GM19328 (cell line): ENCODE measurements around the gene RPL9.
A peak's percentile ranks its signal among the peaks of the same experiment; 100 is the strongest.
"Not testable (repeated sequence)": the region's sequence is repeated elsewhere in the genome, so short reads cannot be mapped to it uniquely, and the experiment has no call there.

Source experiments
- ATAC-seq: cut with Tn5 transposase; IDR thresholded peaks from one replicate; pipeline ENCODE4 v1.9.1; 2021; ENCODE audit warnings: mild to moderate bottlenecking, moderate library complexity; ENCODE audit not compliant: unreplicated experiment

RPL9 gene

DNA sequence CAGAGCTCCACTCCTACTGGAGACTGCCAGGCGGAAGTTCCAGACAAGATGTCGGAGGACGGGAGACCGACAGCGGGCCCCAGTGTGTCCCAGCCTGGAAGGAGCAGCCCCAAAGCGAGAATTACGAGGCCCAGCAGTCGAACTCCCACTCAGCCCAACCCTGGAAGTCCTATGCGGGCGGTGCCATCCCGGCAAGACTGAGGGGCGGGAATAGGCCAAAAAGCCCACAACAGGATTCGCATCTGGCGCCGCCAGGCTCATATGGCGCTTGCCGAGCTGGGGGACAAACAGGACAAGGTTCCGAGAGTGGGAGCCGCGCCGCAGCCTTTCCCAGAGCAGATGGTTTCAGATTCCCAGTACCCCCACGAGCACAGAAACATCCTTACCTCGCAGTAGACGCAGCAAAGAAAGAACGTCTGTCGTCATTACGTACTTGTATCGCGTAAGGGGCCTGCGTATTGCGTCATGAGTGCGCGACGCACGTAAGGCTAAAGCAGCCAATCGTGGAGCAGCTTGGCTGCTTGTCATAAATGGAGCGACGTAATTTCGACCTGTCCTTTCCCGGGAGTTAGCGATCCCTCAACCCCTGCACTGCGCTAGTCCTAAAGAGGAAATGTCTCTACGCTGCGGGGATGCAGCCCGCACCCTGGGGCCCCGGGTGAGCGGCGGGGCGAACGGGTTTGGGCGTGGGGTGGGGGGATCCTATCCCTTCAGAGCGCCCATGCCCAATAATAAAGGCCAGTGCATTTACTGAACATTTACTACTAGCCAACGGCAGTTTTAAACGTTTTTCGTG, at the start of gene RPL9, which contains the start of gene LIAS:
Gene RPL9 (minus strand): TSS at position 418 of the 796 bp plus-strand sequence. CDS start 483 bp downstream, outside the sequence.
Gene LIAS (plus strand): TSS at position 552 of the 796 bp plus-strand sequence. CDS start 62 bp downstream, at position 614.
- ATAC-seq = peak; percentile 87

DNA sequence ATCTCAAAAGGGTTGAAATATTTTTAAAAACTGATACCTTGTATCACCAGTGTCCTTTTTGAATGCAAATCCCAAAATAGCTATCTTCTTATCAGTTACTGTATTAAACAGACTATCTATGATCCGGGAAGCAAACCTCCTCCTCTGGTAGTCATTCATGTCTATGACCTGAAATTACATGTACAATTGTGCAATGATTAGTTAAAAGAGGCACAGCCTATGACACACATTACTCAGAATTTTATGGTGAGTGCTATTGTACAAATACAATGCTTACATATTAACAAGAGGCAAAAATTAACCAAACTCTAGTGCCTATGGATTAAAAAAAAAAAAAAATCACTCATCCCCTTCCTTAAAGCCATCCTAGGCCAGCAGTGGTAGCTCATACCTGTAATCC, 46.9 kb upstream of the RPL9 start:
- no peak for ATAC-seq

DNA sequence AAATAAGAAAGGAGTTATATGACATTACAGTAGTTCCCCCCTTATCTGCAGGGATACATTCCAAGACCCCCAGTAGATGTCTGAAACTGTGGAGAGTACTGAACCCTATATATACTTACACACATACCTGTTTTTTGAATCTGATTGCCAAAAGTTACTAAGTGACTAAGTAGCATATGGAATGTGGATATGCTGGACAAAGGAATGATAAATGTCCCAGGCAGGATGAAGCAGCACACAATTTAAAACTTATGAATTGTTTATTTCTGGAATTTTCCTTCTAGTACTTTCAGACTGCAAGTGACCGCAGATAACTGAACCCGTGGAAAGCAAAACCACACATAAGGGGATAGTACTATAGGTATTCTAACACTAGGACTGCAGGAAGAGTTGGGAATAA, 45.8 kb upstream of the RPL9 start:
- ATAC-seq = no peak

DNA sequence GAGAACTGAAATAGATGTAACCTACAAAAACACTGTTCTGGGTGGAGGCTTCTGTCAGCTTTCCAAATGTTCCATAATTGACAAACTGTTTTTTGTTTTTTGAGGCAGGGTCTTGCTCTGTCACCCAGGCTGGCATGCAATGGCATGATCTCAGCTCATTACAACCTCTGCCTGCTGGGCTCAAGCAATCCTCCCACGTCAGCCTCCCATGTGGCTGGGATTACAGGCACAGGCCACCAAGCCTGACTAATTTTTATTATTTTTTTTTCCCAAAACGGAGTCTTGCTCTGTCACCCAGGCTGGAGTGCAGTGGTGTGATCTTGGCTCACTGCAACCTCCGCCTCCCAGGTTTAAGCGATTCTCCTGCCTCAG, 43.9 kb upstream of the RPL9 start:
- ATAC-seq = not testable (repeated sequence)

DNA sequence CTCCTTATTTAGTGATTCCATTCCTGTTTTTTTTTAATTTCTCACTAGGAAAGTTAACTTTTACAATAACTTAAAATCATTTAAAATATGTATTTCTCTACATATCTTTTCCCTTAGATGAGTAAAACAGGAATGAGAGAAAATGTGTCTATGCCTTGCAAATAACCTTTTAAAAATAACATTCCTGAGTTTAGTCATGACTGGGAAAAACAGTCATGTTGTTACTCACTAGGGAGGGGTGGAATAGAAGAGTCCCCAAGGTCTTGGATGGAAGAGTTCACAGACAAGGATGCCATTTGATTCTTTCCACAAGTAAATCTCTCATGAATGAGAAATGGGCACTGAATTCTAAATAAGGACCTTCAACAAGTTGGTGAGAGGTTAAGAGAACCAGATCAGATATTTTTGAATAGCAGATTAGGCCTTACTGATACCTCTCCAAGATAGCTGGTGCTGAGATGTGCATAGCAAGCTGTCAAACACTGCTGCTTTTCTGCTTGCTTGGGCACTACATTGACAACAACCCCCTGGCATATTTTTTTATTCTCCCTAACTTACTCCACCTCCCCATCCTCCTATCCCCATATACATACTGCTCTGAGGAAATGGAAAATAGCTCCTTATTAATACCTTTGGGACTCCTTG, 43.4 kb upstream of the RPL9 start:
- no peak for ATAC-seq

DNA sequence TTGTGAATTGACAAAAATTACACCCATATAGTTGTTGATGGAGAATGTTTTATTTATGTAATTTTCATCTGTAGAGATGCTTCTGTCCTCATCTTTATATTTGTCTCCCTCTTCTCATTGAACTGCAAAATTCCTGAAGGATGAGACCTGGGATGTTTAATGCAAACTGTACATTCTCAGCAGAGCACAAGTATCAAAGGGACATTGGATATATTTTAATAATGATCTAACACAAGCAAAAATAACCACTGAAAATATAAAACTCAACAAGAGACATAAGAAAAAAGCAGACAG, 40.0 kb upstream of the RPL9 start:
- ATAC-seq = no peak

DNA sequence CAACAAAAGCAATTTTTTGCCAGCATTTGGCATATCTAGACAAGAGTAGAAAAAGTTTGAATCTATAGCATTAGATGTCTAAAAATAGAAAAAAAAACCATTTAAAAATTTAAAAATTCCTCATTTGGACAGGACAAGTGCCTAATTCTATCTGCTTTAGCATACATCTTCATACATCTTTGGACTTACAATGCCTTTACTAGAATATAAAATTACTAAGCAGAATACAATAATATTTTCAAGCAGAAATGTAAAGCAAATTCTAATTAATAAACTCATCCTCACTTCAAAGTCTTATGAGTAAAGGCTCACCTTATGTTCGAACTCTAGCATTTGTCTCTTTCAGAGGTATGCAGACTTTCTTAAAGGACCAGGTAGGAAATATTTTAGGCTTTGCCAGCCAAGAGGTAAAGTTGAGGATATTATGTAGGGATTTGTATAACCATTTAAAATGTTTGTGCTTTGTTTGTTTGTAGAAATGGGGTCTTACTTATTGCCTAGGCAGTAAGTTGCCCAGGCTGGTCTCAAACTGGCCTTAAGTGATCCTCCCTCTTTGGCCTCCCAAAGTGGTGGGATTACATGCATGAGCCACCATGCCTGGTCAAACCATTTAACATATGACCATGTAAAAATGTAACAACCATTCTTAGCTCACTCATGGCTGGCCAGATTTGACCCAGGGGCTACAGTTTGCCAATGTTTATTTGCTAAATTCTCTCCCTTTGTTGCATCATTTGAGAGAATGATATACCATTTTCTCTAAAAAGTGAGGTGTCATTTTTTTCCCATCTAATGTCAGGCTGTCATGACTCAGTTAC, 39.4 kb upstream of the RPL9 start:
- no peak for ATAC-seq

DNA sequence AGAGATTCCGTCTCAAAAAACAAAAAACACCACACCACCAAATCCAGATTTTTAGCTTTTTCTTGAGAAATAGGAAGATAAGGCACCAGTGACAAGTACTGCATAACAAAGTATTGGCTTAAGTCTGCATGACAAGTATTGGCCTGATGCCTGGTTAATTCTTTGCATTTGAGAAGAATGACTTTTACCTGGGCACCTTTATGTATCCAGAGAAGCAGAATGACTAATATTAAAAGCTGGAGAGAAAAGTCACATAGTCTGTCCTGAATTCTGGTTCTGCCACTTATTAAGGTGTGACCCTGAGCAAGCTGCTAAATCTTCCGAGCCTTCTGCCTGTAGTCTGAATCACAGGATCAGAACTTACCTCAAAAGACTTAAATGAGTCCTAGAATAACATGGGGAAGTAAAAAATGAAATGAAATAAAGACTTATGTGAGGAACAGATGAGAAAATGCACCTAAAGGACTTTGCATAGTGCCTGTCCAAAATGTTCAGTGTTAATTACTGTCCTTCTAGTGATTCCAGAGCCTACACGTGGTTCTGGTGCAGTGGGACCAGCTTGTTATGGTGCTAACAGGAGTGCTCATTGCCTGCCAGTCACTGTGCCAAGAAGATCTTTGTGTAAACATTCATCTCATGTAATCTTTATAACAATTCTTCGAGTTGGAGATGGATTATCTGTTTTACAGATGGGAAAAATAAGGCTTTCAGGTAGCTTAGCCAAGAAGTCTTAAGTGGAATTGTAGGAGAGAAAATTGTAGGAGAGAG, 36.9 kb upstream of the RPL9 start:
- no peak for ATAC-seq

DNA sequence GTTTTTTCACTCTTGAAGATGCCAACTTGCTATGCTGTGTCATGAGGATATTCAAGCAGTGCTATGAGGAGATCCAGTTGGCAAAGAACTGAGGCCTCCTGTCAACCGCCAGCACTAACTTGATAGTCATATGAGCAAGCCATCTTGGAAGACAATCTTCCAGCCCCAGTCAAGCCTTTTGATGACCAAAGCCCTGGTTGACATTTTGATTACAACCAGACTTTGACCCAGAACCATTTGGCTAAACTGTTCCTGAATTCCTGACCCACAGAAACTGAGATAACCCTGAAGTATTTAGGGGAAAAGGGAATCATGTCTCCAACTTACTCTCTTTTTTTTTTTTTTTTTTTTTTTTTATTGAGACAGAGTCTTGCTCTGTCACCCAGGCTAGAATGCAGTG, 35.6 kb upstream of the RPL9 start:
- no peak for ATAC-seq

DNA sequence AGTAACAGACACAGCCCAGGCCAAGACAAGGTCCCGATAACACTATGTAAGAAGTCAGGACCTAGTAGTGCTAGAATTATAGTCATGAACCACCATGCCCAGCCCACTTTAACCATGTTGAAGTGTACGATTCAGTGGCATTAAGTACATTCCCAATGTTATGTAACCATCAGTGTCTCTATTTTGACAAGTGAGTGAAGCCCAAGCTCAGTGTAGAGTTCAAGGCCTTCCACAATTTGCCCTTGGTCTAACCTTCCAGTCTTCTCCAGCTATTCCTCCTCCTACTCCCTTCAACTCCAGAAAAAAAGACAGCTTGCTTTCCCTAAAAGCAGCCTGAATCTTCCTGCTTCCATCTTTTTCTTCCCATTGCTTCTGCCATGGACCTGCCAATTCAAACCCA, 31.6 kb upstream of the RPL9 start:
- ATAC-seq = no peak

DNA sequence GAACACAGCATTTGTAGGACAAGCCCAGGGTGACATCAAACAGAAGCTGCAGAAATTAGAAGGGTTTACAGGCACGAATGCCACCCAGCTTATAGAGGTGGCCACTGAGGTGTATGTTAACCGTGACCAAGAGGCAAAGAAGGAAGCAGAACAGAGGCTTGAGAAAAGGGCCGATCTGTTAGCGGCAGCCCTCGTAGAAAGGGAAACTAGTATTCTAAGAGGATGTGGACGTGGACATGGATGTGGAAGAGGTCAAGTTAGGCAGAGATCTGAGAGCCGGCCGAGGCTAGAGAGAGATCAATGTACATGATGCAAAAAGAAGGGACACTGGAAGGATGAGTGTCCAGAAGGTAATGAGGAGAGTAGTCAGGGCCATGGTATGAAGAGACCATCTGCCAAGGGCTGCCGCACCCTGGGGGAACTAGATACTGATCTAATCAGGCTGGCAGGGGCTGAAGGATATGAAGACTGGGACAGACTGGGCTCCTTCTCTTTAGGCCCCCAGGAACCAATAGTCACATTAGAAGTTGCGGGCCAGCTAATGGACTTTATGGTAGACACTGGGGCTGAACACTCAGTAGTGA, 27.6 kb upstream of the RPL9 start:
- no peak for ATAC-seq

DNA sequence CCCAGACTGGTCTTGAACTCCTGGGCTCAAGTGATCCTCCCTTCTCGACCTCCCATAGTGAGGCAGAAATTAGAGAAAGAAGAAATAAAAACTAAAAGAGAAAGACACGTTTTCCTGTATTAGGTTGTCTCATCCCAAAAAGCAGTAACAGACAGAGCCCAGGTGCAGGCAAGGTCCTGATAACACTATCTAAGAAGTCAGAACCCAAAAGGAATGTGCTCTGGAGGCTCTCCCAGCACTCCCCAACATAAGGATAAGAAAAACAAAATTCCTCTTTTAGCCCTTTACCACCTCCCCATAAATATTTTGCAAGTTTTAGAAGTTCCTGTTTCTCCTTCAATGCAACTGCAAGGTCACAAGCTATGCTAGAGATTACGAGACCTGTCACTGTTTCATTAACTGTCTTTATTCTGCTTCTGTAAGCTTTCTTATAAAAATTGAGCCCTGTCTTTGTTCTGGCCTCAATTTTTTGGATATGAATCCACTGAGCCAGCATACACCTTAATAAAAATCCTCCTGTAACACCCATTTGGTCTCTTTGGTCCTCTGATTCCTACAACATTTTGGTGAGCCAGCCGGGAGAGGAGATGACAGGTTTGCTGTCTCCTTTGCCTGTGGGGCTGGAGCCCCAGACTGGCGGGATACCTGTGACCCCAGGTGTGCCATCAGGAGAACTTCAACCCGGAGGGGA, 26.0 kb upstream of the RPL9 start:
- no peak for ATAC-seq

DNA sequence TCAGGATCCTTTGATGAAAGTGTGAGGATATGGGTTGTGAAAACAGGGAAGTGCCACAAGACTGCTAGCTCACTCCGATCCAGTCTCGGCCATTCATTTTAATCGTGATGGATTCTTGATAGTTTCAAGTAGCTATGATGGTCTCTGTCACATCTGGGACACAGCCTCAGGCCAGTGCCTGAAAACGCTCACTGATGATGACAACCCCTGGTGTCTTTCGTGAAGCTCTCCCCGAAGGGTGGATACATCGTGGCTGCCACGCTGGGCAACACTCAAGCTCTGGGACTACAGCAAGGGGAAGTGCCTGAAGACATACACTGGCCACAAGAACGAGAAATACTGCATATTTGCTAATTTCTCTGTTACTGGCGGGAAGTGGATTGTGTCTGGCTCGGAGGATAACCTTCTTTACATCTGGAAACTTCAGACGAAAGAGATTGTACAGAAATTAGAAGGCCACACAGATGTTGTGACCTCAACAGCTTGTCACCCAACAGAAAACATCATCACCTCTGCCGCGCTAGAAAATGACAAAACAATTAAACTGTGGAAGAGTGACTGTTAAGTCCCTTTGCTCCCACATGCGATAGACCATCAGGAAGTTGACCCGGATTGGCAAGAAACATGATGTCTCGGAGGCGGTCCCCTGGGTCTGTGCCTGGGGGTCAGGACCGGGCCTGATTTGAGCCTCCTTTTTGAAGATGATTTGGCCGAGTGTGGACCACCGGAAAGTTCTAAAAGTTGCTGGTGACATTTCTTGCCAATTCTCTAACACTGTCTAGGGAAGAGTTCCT, 22.4 kb upstream of the RPL9 start:
- no peak for ATAC-seq

DNA sequence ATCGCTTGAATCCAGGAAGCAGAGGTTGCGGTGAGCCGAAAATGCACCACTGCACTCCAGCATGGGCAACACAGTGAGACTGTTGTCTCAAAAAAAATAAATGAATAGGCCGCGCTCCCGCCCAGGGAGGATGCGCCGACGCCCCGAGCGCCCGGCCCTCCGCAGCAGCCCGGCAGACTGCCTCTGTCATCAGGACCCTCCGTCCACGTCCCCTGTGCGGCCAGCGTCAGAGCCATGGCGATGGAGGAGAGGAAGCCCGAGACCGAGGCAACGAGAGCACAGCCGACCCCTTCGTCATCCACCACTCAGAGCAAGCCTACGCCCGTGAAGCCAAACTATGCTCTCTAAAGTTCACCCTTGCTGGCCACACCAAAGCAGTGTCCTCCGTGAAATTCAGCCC, 21.5 kb upstream of the RPL9 start:
- ATAC-seq = no peak

DNA sequence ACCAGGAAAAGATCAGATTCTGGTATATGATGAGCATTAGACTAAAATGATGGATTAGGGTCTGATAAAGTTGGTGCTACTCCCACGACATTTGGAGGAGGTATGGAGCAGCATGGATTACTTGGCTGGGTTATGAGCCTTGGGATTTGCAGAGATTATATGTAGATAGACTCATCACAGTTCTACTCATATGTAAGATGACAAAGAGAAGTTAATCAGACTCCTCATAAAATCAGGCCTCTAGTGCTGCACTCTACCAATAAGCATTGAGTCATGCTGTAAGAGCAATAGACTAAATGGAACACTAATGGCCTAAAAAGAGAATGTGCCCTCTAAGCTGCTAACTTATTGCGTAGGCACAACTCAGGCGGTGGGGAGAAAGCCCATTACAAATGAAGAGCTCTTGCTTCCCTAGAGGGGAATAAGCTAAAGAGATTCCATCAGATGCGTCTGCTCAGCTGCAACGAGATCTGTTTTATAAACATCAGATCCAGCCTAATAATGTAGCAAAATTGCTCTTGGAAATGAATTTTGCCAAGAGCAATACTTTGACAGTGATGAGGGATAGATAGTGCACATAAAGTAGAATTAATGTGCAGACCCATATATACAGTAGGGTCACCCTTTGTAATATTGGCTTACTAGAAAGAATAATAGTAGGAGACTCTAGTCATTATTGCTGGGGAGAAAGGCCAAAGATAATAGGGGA, 17.6 kb upstream of the RPL9 start:
- ATAC-seq = no peak

DNA sequence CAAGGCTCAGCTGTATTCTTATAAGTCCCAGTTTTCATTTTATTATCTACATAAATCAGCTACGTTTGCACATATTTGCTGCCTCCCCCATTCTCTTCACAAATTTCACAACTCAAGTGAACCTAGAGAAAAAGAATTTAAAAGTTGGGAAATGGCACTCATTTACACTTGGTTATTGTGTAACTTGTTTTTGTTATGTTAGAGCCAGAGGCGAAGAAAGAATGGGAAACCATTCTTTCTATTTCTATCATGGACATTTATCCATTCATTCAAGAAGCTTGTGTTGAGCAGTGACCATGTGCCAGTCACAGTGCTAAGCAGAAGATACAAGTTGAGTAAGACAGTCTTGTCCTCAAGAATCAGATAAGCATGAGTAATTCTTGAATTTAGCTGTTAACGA, 13.7 kb upstream of the RPL9 start:
- ATAC-seq = no peak

DNA sequence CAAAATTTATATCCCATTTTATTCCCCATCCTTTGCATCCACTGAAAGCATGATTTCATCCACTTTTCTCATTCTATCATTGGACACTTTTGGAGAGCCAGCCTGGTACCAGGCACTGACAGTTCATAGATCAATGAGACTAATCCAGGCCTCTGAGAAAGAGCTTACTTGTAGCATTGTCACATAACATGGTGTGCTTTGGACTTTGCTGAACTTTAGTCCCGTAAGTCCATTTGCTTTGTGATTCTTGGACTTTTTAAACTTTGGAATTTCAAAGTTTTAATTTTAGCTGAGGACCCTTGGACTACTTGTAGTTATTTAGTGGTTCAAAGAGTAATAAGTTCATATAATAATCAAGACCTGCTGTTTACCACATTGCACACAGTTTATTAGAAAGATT, 11.7 kb upstream of the RPL9 start:
- no peak for ATAC-seq

DNA sequence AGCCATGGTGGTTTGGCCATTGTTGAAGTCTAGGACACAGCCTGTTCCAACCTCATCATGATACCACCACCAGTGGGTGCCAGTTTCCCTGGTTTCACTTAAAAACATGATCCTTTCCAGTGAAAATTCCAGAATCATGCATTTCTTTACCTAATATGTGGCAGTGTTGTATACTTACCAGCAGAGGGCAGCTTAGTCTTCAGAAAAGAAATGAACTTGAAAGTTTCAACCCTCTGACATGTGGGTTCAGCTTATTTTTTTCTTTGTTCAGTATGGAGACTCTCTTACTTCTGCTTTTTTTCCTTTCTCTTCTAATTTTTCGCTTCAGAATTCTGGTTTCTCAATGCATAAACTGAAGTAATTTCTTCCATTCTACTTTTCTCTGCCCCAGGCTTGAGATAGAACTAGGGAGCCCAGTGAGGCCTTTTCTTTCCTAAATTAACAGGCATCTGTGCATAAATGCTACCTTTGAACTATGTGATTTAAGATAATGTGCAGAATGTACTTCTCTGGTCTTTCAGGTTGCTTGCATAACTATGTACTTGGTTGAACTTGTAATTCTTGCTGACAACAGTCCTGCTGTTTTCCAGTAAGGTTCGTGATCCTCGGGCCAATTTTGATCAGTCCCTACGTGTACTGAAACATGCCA, 10.8 kb upstream of the RPL9 start:
- peak; percentile 76 for ATAC-seq
